Measurements from ENCODE around the gene RAPGEF1.

DNA sequence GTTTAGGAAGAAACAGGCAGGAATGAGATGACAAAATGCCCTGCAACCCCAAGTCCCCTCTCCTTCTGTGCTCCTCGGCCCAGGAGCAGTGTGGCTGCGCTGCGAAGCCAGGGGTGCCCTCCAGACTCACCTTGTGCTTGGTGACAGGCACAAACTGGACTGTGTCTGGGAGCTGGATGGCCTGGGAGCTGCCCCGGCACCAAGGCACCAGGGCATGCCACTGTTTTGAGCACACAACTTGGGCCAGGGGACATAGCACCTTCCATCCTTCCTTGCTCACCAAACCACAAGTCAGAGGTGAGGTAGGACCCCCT is 143.5 kb downstream of the RAPGEF1 start:
- TF ChIP-seq RAD21 (conservative IDR thresholded peaks at IDR 0.05) (no peak), MXI1 (conservative IDR thresholded peaks at IDR 0.05; ENCODE audit: poor library complexity, severe bottlenecking) (no peak), TAF1 (IDR thresholded peaks at IDR 0.05; ENCODE audit: low read depth) (no peak), POLR2AphosphoS5 (IDR thresholded peaks at IDR 0.05) (no peak), CTCF (IDR thresholded peaks at IDR 0.05; ENCODE audit: poor library complexity, severe bottlenecking) (no peak), EP300 (conservative IDR thresholded peaks at IDR 0.05; ENCODE audit: poor library complexity, severe bottlenecking) (no peak)
